GM21515 (cell line): ENCODE measurements around the gene ALG13.
"Not testable (repeated sequence)": the region's sequence is repeated elsewhere in the genome, so short reads cannot be mapped to it uniquely, and the experiment has no call there.

Experiments used
- ATAC-seq: cut with Tn5 transposase; IDR thresholded peaks from one replicate; pipeline ENCODE4 v1.9.1; 2021; ENCODE audit not compliant: unreplicated experiment

Gene ALG13

DNA sequence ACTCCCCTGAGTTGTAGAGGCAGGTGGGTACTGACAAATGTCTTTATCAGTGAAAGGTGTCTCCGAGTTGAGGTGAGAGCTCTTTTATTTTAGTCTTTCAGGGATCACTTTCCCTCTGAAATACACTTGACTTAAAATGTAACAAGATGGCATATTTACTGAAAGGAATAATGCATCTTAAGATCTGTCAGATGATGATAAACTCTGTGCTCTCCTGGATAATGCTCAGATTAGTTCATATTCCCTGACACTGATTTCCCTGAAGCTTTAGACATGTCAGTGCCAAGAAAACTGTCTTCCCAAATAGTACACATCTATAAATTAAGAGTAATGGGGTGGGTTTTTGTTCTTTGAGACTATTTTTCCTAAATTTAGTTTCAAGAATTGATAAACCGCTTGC is 75.5 kb downstream of the ALG13 start:
- no peak for ATAC-seq

DNA sequence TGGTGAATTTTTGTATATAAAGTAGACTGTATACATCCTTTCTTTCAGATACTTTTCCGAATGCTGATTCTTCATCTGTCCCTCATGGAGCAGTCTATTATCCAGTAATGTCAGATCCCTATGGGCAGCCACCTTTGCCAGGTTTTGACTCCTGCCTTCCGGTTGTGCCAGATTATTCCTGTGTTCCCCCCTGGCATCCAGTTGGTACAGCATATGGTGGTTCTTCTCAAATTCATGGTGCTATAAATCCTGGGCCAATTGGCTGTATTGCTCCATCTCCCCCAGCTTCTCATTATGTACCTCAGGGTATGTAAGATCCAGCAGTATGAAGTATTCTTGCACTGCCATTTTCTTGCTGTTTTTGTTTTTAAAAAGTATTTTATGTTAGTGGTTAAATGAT is 78.7 kb downstream of the ALG13 start:
- ATAC-seq = no peak

DNA sequence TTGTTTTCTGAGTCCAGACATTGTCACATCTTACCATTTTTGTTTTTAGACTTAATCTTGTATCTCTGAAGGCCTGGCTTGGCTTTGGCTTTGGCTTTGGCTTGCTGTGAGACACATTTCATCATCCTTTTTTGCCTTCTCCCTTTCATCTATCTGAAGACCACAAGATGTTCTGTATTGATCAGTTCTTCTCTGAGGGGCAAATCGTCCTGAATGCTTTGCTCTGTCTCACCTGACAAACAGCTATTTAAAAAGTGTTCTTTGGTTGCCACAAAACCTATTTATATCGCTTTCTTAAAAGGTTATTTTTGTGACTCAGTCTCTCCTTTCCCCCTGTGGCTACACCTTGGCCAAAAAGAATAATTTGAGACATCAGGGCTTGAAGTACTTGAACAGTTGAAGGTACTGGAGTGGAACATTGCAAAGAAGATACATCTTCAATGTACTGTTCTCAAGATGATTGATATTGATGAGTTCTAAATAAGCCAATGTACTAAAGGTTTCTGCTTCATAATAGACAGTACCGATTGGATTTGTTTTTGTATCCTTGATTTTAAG is 80.7 kb downstream of the ALG13 start:
- no peak for ATAC-seq

DNA sequence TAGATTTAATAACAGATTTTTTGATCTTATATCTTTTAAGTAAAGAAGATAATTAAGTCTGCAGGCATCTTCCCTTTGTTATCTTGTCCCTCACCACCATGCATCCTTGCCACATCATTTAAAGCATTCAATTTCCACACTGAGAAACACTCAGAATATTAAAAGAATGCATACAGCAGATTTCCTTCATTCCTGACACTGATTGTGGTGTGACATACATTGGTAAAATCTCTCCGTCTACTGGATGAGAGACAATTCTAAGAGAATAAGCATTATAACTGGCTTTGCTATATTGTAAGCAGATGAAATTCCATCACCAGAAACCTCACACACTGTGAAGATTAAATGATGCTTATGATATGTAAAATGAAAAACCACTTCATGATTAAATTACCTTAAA is 97.6 kb downstream of the ALG13 start:
- ATAC-seq = no peak

DNA sequence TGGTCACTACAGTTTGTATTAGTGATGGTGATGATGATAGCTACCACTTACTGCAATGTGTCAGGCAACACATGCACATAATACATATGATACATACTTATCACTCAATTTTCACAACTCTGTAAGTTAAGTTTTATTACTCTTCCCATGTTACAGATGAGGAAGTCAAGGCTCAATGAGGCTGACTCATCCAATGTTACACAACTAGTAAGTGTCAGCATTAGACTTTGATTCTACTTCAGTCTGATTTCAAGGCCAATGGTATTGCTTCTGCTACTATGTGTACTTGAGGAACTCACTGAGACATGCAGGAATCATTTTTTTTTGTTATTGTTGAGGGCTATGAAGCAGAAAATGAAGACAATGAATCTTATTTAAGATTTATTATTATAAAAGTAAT is 98.6 kb downstream of the ALG13 start:
- no peak for ATAC-seq

DNA sequence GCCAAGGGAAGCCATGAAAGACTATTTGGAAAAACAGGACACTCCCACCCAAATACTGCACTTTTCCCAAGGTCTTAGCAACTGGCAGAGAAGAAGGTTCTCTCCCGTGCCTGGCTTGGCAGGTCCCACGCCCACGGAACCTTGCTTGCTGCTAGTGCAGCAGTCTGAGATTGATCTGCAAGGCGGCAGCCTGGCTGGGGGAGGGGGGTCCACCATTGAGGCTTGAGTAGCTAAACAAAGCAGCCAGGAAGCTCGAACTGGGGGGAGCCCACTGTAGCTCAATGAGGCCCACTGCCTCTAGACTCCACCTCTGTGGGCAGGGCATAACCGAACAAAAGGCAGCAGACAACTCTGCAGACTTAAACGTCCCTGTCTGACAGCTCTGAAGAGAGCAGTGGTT is 103.7 kb downstream of the ALG13 start:
- no peak for ATAC-seq

DNA sequence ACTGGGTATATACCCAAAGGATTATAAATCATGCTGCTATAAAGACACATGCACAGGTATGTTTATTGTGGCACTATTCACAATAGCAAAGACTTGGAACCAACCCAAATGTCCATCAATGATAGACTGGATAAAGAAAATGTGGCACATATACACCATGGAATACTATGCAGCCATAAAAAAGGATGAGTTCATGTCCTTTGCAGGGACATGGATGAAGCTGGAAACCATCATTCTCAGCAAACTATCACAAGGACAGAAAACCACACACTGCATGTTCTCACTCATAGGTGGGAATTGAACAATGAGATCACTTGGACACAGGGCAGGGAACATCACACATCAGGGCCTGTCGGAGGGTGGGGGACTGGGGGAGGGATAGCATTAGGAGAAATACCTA is 109.1 kb downstream of the ALG13 start:
- not testable (repeated sequence) for ATAC-seq
